ENCODE data around the gene CST8.

The CST8 gene

DNA sequence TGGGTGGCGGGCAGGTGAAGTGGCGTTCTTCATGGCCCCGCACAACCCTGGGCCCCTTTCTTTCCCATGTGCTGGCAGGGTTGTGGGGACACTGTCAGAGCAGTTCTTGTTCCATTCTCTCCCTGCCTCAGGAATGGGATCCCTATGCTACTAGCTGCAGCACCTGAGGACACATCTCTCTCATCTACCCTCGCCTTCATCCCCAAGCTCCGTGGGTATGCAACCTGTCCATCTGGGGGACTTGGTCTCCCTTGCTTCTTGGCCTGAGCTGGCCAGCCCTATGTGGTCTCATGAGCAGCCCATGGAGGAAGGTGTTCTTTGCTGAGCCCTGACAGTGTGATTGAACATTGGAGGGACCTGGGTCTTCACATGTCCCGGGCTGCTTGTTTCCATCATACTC lies 53.2 kb downstream of the CST8 start:
- Histone ChIP-seq H3K4me1 (ENCODE audit: control insufficient read depth, insufficient read depth, low read length) (no peaks in the 10 kb centered on the region), H3K4me3 (ENCODE audit: low read depth, low read length) (no peak overlapping the region), H3K36me3 (ENCODE audit: control insufficient read depth in 2 of 2, insufficient read depth in 1 of 2, low read length in 2 of 2) (no peaks in the 10 kb centered on the region), H3K27ac (ENCODE audit: extremely low read depth, low read depth, low read length) (no peak overlapping the region), H3K9me3 (ENCODE audit: control insufficient read depth, insufficient read depth, low read depth, low read length) (no peaks in the 10 kb centered on the region)
- TF ChIP-seq ZNF23 (tag by site-specific recombination; IDR thresholded peaks at IDR 0.05; ENCODE audit: borderline replicate concordance) (no peak), ZNF146 (tag by site-specific recombination; IDR thresholded peaks at IDR 0.05) (no peak), ZBTB21 (tag by site-specific recombination; IDR thresholded peaks at IDR 0.05) (no peak), HOXC10 (CRISPR knock-in tag; IDR thresholded peaks at IDR 0.05) (no peak), ZNF292 (tag by site-specific recombination; IDR thresholded peaks at IDR 0.05; ENCODE audit: borderline replicate concordance, low read depth) (no peak), ZNF366 (tag by site-specific recombination; conservative IDR thresholded peaks at IDR 0.05) (no peak), BCL6B (tag by site-specific recombination; IDR thresholded peaks at IDR 0.05) (no peak), ZNF701 (tag by site-specific recombination; IDR thresholded peaks at IDR 0.05) (no peak)
- TF ChIP-seq, protein P1, sequence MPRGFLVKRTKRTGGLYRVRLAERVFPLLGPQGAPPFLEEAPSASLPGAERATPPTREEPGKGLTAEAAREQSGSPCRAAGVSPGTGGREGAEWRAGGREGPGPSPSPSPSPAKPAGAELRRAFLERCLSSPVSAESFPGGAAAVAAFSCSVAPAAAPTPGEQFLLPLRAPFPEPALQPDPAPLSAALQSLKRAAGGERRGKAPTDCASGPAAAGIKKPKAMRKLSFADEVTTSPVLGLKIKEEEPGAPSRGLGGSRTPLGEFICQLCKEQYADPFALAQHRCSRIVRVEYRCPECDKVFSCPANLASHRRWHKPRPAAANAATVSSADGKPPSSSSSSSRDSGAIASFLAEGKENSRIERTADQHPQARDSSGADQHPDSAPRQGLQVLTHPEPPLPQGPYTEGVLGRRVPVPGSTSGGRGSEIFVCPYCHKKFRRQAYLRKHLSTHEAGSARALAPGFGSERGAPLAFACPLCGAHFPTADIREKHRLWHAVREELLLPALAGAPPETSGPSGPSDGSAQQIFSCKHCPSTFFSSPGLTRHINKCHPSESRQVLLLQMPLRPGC (tag by site-specific recombination; IDR thresholded peaks at IDR 0.05) = no peak
- TF ChIP-seq, protein P2, sequence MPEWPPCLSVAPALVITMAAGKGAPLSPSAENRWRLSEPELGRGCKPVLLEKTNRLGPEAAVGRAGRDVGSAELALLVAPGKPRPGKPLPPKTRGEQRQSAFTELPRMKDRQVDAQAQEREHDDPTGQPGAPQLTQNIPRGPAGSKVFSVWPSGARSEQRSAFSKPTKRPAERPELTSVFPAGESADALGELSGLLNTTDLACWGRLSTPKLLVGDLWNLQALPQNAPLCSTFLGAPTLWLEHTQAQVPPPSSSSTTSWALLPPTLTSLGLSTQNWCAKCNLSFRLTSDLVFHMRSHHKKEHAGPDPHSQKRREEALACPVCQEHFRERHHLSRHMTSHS (tag by site-specific recombination; IDR thresholded peaks at IDR 0.05) = no peak
- CTCF ChIA-PET = interaction anchor here (0.5 kb wide), 1 partner anchor 724 kb away, joined by 3 read pairs; no protein-coding TSS in a partner anchor
- POLR2A ChIA-PET = no interaction called here

All from HEK293 (cell line).